Memory B cell (primary cell): ENCODE results near the gene MTMR3.

Experiments
- ATAC-seq: fragments of 150-1000 bp; cut with Tn5 transposase; 2 replicates; pipeline ENCODE4 v1.10.0; 2021; ENCODE audit warnings: low read depth, mild to moderate bottlenecking, moderate library complexity
- DNase-seq, 2 donors: peaks; one replicate each; pipeline ENCODE4 v3.0.0; 2022; ENCODE audit warnings: low spot score in 2 of 2
- H3K27ac Mint-ChIP-seq: one replicate; pipeline ENCODE4 v1.8.0; 2022; ENCODE audit warnings: mild to moderate bottlenecking, moderate library complexity, mixed read lengths
- H3K27me3 Mint-ChIP-seq: one replicate; pipeline ENCODE4 v1.8.0; 2022; ENCODE audit warnings: mixed read lengths
- H3K36me3 Mint-ChIP-seq: one replicate; pipeline ENCODE4 v1.8.0; 2022; ENCODE audit warnings: mild to moderate bottlenecking, mixed read lengths
- H3K4me1 Mint-ChIP-seq: one replicate; pipeline ENCODE4 v1.8.0; 2022; ENCODE audit warnings: mixed read lengths
- H3K4me3 Mint-ChIP-seq: one replicate; pipeline ENCODE4 v1.8.0; 2022; ENCODE audit warnings: mild to moderate bottlenecking, moderate library complexity, mixed read lengths
- H3K9me3 Mint-ChIP-seq: one replicate; pipeline ENCODE4 v1.8.0; 2022; ENCODE audit warnings: mixed read lengths

Gene MTMR3

GRCh38 chr22:29914165-29914564 is 31.2 kb downstream of the MTMR3 start:
- H3K4me1 Mint-ChIP-seq: peaks cover 34% of the 10 kb centered on the region
- no peaks in the 10 kb centered on the region for H3K36me3 Mint-ChIP-seq
- ATAC-seq: no peak
- H3K9me3 Mint-ChIP-seq: no peaks in the 10 kb centered on the region
- H3K27ac Mint-ChIP-seq: no peak overlapping the region
- no peaks in the 10 kb centered on the region for H3K27me3 Mint-ChIP-seq
- H3K4me3 Mint-ChIP-seq: no peak overlapping the region
- DNase-seq: no peak

DNA sequence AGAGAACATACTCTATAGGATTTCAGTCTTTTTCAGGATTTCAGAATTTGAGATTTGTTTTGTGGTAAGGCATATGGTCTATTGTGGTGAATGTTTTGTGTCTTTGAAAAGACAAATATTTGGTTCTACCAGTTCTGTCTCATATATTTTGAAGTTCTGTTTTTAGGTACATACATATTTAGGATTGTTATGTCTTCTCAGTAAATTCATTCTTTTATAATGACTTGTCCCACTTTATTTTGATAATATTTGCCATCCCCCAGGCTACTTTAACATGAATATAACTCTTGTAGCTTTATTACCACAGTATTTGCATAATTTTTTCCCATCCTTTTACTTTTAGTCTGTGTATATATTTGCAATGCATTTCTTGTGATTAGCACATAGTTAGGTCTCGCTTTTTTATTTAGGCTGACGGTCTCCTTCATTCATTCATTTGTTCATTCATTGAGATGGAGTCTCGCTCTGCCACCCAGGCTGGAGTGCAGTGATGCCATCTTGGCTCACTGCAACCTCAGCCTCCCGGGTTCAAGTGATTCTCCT is 32.1 kb downstream of the MTMR3 start:
- Mint-ChIP-seq H3K9me3 (no peaks in the 10 kb centered on the region), H3K36me3 (no peaks in the 10 kb centered on the region), H3K4me1 (peaks cover 34% of the 10 kb centered on the region), H3K4me3 (no peak overlapping the region), H3K27ac (no peak overlapping the region), H3K27me3 (no peaks in the 10 kb centered on the region)
- ATAC-seq (no peak), DNase-seq (no peak)

DNA sequence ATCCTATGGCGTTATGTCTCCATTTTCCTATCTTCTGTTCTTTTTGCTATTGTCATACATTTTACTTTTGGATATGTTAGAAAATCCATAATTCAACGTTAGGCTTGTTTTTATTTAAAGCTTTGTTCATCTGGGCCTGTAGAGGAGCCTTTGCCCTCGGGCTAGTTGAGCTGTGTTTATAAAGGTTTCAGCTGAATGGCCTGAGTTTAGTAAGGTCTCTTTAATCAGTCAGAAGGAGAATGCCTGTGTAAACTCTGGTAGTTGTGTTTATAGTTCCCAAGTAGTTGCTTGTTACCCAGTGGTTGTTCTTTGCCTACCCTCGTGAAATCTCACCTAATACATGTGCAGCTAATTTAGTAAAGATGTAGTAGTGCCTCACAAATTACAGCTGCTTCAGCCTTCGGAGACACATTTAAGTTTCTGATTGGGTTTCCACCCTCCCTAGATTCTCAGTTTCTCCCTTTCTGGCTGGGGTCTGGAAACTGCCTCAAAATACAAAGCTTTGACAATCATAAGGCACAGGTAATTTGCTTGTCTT is 33.1 kb downstream of the MTMR3 start:
- Mint-ChIP-seq H3K4me3 (no peak overlapping the region), H3K4me1 (peaks cover 36% of the 10 kb centered on the region), H3K9me3 (no peaks in the 10 kb centered on the region), H3K36me3 (no peaks in the 10 kb centered on the region), H3K27ac (no peak overlapping the region), H3K27me3 (no peaks in the 10 kb centered on the region)
- ATAC-seq (no peak), DNase-seq (no peak)

DNA sequence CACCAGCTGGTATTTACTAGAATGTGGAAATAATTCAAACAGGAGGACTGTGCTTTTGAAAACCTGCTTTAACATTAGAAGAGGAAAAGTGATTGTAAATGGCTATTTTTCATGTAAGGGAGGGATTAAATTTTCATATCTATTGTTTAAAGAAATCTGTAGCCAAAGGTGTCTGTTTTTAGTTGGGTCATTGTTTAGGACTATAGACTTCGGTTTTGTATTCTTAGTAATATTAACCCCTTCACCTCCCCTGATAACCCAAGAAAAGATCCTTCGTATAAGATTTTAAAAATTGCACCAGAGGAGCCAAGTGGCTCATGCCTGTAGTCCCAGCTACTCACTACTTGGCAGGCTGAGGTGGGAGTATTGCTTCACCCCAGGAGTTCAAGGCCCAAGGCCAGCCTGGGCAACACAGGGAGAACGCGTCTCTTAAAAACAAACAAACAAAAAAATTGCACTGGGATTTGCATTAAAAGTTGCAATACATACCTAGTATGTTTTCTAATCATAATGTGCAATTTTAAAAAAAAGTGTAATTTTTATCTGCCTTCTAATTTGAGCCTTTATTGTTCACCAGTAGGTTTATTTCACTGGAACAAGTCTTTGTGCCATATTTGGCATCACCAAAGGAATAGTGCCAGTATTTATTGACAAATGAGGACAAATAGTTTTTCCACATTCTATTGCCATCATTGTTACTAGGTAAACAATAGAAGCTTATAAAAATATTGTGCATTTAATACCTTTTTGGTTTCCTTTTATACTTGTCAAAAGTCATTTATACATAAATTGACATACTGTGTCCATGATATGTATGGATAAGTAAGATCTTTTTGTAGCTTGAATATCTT is 34.3 kb downstream of the MTMR3 start:
- DNase-seq (no peak), ATAC-seq (no peak)
- Mint-ChIP-seq H3K27me3 (no peaks in the 10 kb centered on the region), H3K4me3 (no peak overlapping the region), H3K27ac (peak overlapping the region; percentile 21), H3K9me3 (no peaks in the 10 kb centered on the region), H3K36me3 (peaks cover 3% of the 10 kb centered on the region), H3K4me1 (peaks cover 36% of the 10 kb centered on the region)

DNA sequence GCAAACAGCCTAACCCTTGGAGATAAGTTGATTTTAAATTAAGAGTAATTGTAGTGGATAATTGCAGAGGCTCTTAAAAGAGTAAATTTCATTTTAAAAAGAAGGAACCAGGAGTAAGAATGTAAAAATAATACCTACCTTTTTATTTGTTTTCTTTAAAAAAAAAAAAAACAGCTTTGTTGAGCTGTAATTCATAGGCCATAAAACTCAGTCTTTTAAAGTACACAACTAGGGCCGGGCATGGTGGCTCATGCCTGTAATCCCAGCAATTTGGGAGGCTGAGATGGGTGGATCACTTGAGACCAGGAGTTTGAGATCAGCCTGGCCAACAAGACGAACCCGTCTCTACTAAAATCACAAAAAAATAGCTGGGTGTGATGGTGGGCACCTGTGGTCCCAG is 42.4 kb downstream of the MTMR3 start:
- Mint-ChIP-seq H3K27me3 (no peaks in the 10 kb centered on the region), H3K9me3 (peaks cover 2% of the 10 kb centered on the region), H3K27ac (no peak overlapping the region), H3K4me3 (no peak overlapping the region), H3K4me1 (peaks cover 18% of the 10 kb centered on the region), H3K36me3 (peaks cover 7% of the 10 kb centered on the region)
- DNase-seq: no peak
- ATAC-seq: no peak

DNA sequence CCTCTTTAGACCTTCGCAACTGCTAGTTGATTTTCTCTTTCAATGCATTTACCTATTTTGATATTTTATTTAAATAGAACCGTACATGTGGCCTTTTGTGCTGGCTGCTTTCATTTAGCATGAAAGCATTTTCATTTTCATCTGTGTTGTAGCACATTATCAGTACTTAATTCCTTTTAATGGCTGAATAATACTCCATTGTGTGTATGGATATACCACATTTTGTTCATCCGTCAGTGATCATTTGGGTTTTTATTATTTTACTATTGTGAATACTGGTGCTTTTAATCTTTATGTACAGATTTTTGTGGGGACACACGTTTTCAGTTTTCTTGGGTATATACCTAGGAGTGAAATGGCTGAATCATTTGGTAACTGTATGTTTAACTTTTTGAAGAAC is 43.1 kb downstream of the MTMR3 start:
- H3K4me3 Mint-ChIP-seq: no peak overlapping the region

DNA sequence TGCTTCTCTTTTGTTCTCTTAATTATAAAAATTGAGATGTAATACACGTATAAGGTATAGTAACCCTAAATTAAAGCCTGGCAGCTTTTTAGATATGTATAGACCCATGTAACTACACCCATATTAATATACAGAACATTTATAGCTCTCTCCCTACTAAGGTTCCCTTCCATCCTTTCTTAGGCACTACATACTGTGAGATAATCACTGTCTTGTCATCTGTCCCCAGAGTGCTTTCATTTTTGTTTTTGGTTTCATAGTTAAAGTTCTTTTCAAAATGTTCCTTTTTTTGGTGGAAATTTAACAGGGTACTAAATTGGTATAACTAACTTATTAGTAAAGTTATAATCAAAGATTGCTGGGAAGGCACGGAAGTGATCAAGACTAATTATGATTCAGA is 49.2 kb downstream of the MTMR3 start:
- H3K27ac Mint-ChIP-seq: no peak overlapping the region
- no peaks in the 10 kb centered on the region for H3K9me3 Mint-ChIP-seq
- no peak overlapping the region for H3K4me3 Mint-ChIP-seq
- DNase-seq: no peak
- no peak for ATAC-seq
- H3K36me3 Mint-ChIP-seq: peaks cover 2% of the 10 kb centered on the region
- peaks cover 24% of the 10 kb centered on the region for H3K4me1 Mint-ChIP-seq
- H3K27me3 Mint-ChIP-seq: no peaks in the 10 kb centered on the region

More for the DNA sequence above, 43.1 kb downstream of the MTMR3 start:
- no peak overlapping the region for H3K27ac Mint-ChIP-seq
- no peaks in the 10 kb centered on the region for H3K27me3 Mint-ChIP-seq
- ATAC-seq (no peak), DNase-seq (no peak)
- H3K36me3 Mint-ChIP-seq: peaks cover 7% of the 10 kb centered on the region
- H3K9me3 Mint-ChIP-seq: peaks cover 2% of the 10 kb centered on the region
- H3K4me1 Mint-ChIP-seq: peaks cover 18% of the 10 kb centered on the region

- H3K36me3 Mint-ChIP-seq: peaks cover 2% of the 10 kb centered on the region
- no peak overlapping the region for H3K4me3 Mint-ChIP-seq
- DNase-seq: no peak
- no peaks in the 10 kb centered on the region for H3K9me3 Mint-ChIP-seq
- H3K27ac Mint-ChIP-seq: no peak overlapping the region
- peaks cover 36% of the 10 kb centered on the region for H3K4me1 Mint-ChIP-seq
- H3K27me3 Mint-ChIP-seq: no peaks in the 10 kb centered on the region
- ATAC-seq: no peak
These were observed 50.6 kb downstream of the MTMR3 start for GRCh38 chr22:29933619-29934018.

DNA sequence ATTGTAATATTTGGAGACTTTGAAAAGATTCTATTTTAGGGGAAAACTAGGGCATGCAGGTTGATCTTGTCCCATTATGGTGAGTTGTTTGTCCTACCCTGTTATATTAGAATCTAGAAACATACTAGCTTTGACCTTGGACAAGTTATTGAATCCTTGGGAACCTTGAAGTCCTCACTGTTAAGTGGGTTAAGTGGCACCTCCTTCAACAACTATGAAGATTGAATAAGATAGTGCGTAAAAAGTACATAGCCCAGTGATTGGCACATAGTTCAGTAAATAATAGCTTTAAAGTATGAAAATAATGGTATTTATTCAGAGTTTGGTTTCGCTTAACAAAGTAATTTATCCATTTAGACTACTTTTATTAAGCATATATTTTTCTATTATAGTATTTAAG is 51.6 kb downstream of the MTMR3 start:
- Mint-ChIP-seq H3K27me3 (no peaks in the 10 kb centered on the region), H3K27ac (no peak overlapping the region), H3K36me3 (peaks cover 3% of the 10 kb centered on the region), H3K4me3 (no peak overlapping the region), H3K9me3 (no peaks in the 10 kb centered on the region), H3K4me1 (peaks cover 38% of the 10 kb centered on the region)
- ATAC-seq: no peak
- DNase-seq: no peak

- peaks cover 9% of the 10 kb centered on the region for H3K36me3 Mint-ChIP-seq
- H3K27ac Mint-ChIP-seq: no peak overlapping the region
- DNase-seq: no peak
- no peak overlapping the region for H3K4me3 Mint-ChIP-seq
- H3K27me3 Mint-ChIP-seq: no peaks in the 10 kb centered on the region
- H3K9me3 Mint-ChIP-seq: no peaks in the 10 kb centered on the region
- peaks cover 37% of the 10 kb centered on the region for H3K4me1 Mint-ChIP-seq
- ATAC-seq: no peak
These were observed 53.2 kb downstream of the MTMR3 start for GRCh38 chr22:29936186-29936585.

GRCh38 chr22:29937940-29938693 is 55.1 kb downstream of the MTMR3 start:
- Mint-ChIP-seq H3K27me3 (no peaks in the 10 kb centered on the region), H3K4me1 (peaks cover 37% of the 10 kb centered on the region), H3K4me3 (peak overlapping the region; percentile 68), H3K27ac (no peak overlapping the region), H3K36me3 (peaks cover 17% of the 10 kb centered on the region), H3K9me3 (peaks cover 2% of the 10 kb centered on the region)
- DNase-seq (no peak), ATAC-seq (peak; percentile 87)

- no peak overlapping the region for H3K27ac Mint-ChIP-seq
- DNase-seq: no peak
- H3K9me3 Mint-ChIP-seq: peaks cover 2% of the 10 kb centered on the region
- no peaks in the 10 kb centered on the region for H3K27me3 Mint-ChIP-seq
- ATAC-seq: no peak
- peaks cover 17% of the 10 kb centered on the region for H3K36me3 Mint-ChIP-seq
- peaks cover 41% of the 10 kb centered on the region for H3K4me1 Mint-ChIP-seq
- no peak overlapping the region for H3K4me3 Mint-ChIP-seq
These were observed 57.6 kb downstream of the MTMR3 start for GRCh38 chr22:29940526-29940925.

DNA sequence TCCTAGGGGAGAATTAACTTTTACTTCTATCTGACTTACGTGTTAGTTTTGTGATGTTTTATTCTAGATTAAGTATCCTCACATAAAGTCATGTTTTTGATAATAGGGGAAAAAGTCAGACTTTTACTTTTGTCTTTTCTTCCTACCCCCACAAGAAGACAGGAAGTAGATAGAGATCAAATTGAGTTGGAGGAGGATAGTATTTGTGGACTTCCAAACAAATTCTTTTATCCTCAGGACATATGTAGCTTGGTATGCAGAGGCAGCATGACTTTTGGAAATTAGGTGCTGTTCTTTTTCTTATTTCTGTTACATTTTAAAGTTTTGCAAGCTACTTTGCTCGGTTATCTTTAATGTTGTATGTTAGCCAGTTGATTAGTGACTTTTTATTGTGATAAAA is 61.4 kb downstream of the MTMR3 start:
- no peak overlapping the region for H3K27ac Mint-ChIP-seq
- H3K9me3 Mint-ChIP-seq: peaks cover 2% of the 10 kb centered on the region
- no peaks in the 10 kb centered on the region for H3K27me3 Mint-ChIP-seq
- peaks cover 17% of the 10 kb centered on the region for H3K36me3 Mint-ChIP-seq
- H3K4me1 Mint-ChIP-seq: peaks cover 34% of the 10 kb centered on the region
- no peak overlapping the region for H3K4me3 Mint-ChIP-seq
- ATAC-seq (no peak), DNase-seq (no peak)

DNA sequence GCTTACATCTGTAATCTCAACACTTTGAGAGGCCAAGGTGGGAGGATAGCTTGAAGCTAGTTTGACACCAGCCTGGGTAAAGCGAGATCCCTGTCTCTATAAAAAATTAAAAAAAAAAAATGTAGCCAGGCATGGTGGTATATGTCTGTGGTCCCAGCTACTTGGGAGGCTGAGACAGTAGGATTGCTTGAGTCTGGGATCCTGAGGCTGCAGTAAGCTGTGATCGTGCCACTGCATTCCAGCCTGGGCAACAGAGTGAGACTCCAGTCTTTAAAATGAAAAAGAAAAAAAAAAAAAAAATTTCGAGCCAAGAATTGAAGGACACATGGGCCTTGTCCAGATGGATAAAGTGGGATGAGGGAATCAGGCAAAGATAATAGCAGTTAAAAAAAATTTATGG is 62.5 kb downstream of the MTMR3 start:
- Mint-ChIP-seq H3K4me3 (no peak overlapping the region), H3K9me3 (peaks cover 2% of the 10 kb centered on the region), H3K4me1 (peaks cover 28% of the 10 kb centered on the region), H3K36me3 (peaks cover 11% of the 10 kb centered on the region), H3K27ac (no peak overlapping the region), H3K27me3 (no peaks in the 10 kb centered on the region)
- ATAC-seq (no peak), DNase-seq (no peak)
